GM21737 (cell line): ENCODE data around the gene MAP4K2.

ENCODE experiments used
- ATAC-seq: cut with Tn5 transposase; IDR thresholded peaks from one replicate; pipeline ENCODE4 v1.9.1; 2021; ENCODE audit warnings: mild to moderate bottlenecking, moderate library complexity; ENCODE audit not compliant: unreplicated experiment

Gene MAP4K2

GRCh38 chr11:64742889-64743590 is 60.0 kb downstream of the MAP4K2 start:
- no peak for ATAC-seq

- no peak for ATAC-seq
Measured at GRCh38 chr11:64742087-64742888, 60.7 kb downstream of the MAP4K2 start.

- no peak for ATAC-seq
Measured at GRCh38 chr11:64741375-64742086, 61.5 kb downstream of the MAP4K2 start.

GRCh38 chr11:64739871-64740270 is 63.1 kb downstream of the MAP4K2 start:
- ATAC-seq: no peak

GRCh38 chr11:64736654-64737053 is 66.4 kb downstream of the MAP4K2 start:
- no peak for ATAC-seq

GRCh38 chr11:64735725-64736259 is 67.2 kb downstream of the MAP4K2 start:
- ATAC-seq: no peak
